Stimulated activated naive CD4-positive, alpha-beta T cell treated with Interleukin-2 at 50 U/mL for 16 hours (primary cell): ENCODE results near the gene ARHGAP23.

ENCODE experiments used
- DNase-seq: peaks from one replicate; lab custom pipeline; 2025; lab: John Stamatoyannopoulos, UW

The ARHGAP23 gene

GRCh38 chr17:38551121-38551520 lies 122.9 kb downstream of the ARHGAP23 start:
- no peak for DNase-seq

- DNase-seq: no peak
Measured at GRCh38 chr17:38552343-38552742, 124.1 kb downstream of the ARHGAP23 start.

GRCh38 chr17:38554430-38555350 lies 126.4 kb downstream of the ARHGAP23 start:
- no peak for DNase-seq

- no peak for DNase-seq
Measured at GRCh38 chr17:38556239-38556638, 128.0 kb downstream of the ARHGAP23 start.

- no peak for DNase-seq
Measured at GRCh38 chr17:38557396-38557795, 129.1 kb downstream of the ARHGAP23 start.

- DNase-seq: peak; percentile 88
Measured at GRCh38 chr17:38557836-38558727, 129.8 kb downstream of the ARHGAP23 start.

- DNase-seq: no peak
Measured at GRCh38 chr17:38558728-38559050, 130.4 kb downstream of the ARHGAP23 start.

GRCh38 chr17:38559051-38559879 lies 131.0 kb downstream of the ARHGAP23 start:
- DNase-seq: peak; percentile 91

- no peak for DNase-seq
Measured at GRCh38 chr17:38559880-38560230, 131.6 kb downstream of the ARHGAP23 start.

- no peak for DNase-seq
Measured at GRCh38 chr17:38560503-38561318, 132.4 kb downstream of the ARHGAP23 start.

GRCh38 chr17:38561416-38562214 lies 133.4 kb downstream of the ARHGAP23 start:
- DNase-seq: no peak
